Mammary epithelial cell (primary cell): ENCODE data around the gene SLC1A4.

Experiments used
- EZH2 ChIP-seq: IDR thresholded peaks from 2 replicates; pipeline ENCODE4 v1.6.1; 2012; ENCODE audit warnings: low read length, inconsistent platforms, borderline replicate concordance
- TF ChIP-seq, protein P1 (sequence below), 2 donors: IDR thresholded peaks in 1 of 2; conservative IDR thresholded peaks in 1 of 2; 2 replicates each; pipeline ENCODE4 v1.5.1; 2011 to 2012; ENCODE audit warnings: inconsistent platforms in 2 of 2, low read length in 2 of 2, mild to moderate bottlenecking in 2 of 2, control low read depth in 1 of 2, low read depth in 1 of 2; ENCODE audit not compliant: insufficient read depth in 1 of 2; ENCODE audit errors: extremely low read depth in 1 of 2

DNA sequence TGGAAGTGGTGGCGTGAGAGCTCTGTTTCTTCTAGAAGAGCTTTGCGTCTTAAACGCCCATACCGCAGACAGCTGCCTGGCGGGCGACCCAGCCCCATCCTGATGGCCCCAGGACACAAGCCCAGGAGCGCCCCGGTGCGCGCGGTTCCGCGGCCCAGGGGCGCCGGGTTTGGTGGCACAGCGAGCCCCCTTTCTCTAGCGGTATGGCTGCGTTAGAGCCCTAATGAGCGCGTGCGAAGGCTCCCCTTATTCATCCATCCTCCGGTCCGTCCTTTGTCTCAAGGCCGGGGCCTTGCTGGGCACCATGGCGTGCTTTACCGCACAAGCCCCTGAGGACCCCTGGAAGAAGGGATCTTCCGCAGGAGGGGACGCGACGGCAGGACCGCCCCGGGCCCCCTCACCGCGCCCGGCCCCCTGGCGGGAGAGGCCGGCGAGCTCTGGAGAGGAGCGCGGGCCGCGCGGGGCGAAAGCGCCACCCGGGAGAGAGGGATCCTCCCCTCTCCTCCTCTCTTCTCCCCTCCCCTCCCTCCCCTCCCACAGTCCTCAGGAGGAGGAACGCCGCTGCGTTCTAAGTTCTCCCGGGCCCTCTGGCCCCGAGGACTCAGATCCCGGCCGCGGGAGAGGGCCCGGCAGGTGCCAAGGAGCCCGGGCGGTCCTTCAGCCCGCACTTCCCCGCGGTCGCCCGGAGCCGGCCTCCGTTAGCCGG, 626 bp upstream of the SLC1A4 start:
- TF ChIP-seq, protein P1, sequence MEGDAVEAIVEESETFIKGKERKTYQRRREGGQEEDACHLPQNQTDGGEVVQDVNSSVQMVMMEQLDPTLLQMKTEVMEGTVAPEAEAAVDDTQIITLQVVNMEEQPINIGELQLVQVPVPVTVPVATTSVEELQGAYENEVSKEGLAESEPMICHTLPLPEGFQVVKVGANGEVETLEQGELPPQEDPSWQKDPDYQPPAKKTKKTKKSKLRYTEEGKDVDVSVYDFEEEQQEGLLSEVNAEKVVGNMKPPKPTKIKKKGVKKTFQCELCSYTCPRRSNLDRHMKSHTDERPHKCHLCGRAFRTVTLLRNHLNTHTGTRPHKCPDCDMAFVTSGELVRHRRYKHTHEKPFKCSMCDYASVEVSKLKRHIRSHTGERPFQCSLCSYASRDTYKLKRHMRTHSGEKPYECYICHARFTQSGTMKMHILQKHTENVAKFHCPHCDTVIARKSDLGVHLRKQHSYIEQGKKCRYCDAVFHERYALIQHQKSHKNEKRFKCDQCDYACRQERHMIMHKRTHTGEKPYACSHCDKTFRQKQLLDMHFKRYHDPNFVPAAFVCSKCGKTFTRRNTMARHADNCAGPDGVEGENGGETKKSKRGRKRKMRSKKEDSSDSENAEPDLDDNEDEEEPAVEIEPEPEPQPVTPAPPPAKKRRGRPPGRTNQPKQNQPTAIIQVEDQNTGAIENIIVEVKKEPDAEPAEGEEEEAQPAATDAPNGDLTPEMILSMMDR (conservative IDR thresholded peaks at IDR 0.05 in 1 of 2, IDR thresholded peaks at IDR 0.05 in 1 of 2; ENCODE audit: extremely low read depth in 1 of 2, insufficient read depth in 1 of 2, low read depth in 1 of 2, low read length in 2 of 2) = peak; percentile 4 to 47
- TF ChIP-seq EZH2 = no peak
